GM19438 (cell line): Measurements from ENCODE around the gene YKT6.
"Not testable (repeated sequence)": the region's sequence is repeated elsewhere in the genome, so short reads cannot be mapped to it uniquely, and the experiment has no call there.

Experiments used
- ATAC-seq: cut with Tn5 transposase; IDR thresholded peaks from one replicate; pipeline ENCODE4 v1.9.1; 2021; ENCODE audit warnings: low read depth; ENCODE audit not compliant: unreplicated experiment

The YKT6 gene

GRCh38 chr7:44189993-44190872 is 10.5 kb upstream of the YKT6 start:
- ATAC-seq, result no peak

DNA sequence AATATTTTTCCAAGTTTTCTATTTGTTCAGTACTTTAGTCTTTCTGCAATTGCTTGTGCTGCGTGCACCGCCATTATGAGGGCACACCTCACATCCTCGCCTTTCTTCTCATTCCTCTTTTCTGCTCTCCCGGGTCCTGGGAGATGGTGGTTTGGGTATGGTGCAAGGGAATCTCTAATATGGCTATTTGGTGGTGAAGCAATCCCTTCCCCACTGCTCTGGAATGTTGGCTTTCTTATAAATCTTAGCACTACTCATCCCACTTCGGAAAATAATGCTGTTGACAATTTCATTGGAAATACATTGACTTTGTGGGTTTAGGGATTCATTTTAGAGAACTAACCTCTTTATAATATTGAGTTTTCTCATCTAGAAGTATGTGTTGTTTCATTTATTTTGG is 9.6 kb upstream of the YKT6 start:
- no peak for ATAC-seq

DNA sequence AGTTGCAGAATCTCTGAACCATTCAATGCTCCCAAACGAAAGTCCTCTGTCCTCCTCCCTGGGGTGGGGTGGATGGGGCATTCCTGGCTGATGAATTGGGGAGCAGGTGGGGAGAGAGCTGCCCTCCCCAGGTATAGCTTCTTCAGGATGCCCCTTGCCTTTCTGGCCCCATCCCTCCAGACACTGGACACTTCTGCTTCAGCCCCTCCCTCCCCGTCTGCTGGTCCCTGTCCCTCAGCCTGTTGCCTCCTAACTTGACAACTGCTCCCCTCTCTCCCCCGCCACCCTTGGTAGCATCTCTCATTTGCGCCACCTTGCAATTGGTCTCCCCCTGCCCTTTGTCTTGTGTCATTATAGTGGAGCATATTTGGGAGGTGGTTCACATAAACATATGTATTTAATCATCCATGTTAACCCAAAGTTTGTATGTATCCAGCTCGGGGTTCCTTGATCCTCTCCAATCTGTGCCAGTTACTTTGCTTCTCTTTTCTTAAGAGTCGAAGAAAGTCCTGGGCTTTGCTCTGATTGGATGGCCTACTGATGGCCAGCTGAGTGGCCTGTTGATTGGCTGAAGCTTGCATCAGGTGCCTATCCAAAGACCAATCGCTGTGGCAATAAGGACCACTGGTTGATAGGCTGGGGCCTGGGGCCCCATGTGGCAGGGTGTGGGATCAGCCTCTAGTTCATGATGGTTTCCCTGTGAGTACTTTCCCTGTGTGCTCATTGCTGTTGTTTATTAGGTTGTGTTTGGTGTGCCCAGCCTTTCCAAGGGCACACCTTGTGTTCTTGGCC is 7.6 kb upstream of the YKT6 start:
- no peak for ATAC-seq

GRCh38 chr7:44194069-44194468 is 6.7 kb upstream of the YKT6 start:
- ATAC-seq, result no peak

DNA sequence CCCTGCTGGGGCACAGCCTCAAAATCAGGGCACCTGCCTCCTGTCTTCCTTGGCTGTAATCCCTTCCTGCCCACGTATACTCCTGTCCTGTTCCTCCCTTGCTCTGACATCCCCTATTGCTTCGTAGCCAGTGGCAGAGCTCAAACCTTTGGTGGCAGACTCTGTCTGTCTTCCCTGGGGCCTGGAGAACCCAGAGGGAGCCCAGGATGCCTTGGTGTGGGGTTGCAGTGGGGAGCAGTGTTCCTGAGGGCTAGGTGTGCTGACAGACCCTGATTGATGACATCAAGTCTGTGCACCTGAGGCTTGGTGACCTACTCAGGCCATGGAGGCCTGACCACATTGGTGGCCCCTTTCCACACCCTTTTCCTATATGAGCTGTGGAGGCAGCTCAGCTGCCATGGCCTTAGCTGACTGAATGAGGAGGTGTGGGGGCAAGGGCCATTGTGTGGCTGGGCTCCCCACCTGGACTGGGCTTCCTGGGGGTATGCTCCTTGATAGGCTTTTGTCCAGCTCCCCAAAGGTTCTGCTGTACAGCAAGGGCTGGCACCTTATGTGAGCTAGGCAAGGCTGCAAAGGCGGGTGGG is 6.1 kb upstream of the YKT6 start:
- ATAC-seq, result no peak

DNA sequence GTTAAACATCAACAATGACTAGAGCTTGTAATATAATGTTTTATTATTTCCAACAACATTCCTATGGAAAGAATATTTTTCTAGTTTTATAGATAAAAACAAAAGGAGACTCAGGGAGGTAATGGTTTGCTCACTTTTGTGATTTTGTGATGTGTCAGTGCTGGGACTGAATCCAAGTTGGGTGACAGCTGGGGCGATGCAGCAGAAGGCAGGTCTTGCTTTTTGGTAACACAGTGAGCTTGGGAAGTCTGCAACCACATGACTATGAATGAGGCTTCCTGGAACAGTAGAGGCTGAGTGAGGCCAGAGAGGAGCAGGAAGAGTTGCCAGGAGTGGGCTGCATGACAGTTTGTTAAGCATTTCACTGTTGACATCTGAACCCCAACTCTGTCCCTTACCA is 4.9 kb upstream of the YKT6 start:
- ATAC-seq, result no peak

GRCh38 chr7:44196450-44196872 is 4.3 kb upstream of the YKT6 start:
- ATAC-seq, result peak; percentile 39

DNA sequence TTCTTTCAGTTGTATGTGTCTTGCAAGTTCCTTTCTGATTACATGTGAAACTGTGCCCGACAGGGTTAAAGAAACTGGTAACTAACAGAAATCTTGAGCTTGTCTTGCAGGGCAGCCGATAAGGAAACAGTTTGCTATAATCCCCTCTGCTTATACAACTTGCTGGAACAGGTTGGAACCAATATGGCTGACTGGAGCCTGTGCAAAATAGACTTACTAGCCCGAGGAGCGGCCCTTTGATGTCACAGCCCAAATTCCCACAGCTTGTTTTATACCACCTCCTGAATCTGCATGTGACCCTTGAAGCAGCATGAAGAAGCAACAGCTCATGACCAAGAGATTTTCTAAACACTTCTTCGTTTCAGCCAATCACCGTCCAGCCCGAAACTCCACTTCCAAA is 3.3 kb upstream of the YKT6 start:
- no peak for ATAC-seq

DNA sequence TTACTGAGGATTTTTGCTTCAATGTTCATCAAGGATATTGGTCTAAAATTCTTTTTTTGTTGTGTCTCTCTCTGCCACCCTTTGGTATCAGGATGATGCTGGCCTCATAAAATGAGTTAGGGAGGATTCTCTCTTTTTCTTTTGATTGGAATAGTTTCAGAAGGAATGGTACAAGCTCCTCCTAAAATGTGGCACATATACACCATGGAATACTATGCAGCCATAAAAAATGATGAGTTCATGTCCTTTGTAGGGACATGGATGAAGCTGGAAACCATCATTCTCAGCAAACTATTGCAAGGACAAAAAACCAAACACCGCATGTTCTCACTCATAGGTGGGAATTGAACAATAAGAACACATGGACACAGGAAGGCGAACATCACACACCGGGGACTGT is 615 bp upstream of the YKT6 start:
- not testable (repeated sequence) for ATAC-seq

DNA sequence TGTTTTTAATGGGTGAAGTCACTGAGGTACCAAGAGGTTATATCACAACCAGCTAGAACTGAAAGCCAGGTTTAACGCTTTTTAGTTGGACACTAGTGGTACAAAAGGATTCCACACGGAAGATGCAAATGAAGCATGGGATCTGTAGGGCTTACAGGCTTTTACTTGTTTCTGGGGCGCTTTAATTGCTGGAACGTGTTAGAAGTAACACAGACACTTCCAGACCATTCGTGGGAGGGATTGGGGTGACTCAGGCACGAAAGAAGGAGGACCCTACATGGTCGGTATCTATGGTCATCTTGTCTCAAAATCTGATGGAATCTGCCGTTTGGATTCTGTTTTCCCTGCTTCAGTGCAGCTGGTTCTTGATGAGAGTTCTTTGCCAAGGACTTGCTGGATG is 1.0 kb downstream of the YKT6 start:
- no peak for ATAC-seq

GRCh38 chr7:44206008-44206407 is 5.2 kb downstream of the YKT6 start:
- ATAC-seq, result no peak

DNA sequence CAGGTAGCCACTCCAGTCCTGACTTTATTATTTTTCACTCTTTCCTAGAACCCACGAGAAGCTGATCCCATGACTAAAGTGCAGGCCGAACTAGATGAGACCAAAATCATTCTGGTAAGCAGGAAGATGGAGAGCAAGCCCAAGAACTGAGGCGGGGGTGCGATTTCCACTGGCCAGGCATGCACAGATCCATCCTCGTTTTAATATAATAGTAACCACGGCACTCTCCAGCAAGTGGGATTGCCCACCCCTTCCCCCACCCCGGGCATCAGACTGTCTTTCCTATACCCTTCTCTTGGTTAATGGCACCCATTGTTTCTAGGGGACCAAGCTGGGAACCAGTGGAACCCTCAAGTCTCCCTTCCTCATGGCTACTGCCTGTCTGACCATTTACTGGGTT is 7.3 kb downstream of the YKT6 start:
- ATAC-seq, result no peak

- ATAC-seq, result no peak
Observed at GRCh38 chr7:44210107-44210506, 9.3 kb downstream of the YKT6 start.

- ATAC-seq, result no peak
Observed at GRCh38 chr7:44211126-44211675, 10.4 kb downstream of the YKT6 start.

- ATAC-seq, result no peak
Observed at GRCh38 chr7:44212018-44212417, 11.2 kb downstream of the YKT6 start.

GRCh38 chr7:44212581-44213184 is 11.9 kb downstream of the YKT6 start:
- ATAC-seq, result no peak

DNA sequence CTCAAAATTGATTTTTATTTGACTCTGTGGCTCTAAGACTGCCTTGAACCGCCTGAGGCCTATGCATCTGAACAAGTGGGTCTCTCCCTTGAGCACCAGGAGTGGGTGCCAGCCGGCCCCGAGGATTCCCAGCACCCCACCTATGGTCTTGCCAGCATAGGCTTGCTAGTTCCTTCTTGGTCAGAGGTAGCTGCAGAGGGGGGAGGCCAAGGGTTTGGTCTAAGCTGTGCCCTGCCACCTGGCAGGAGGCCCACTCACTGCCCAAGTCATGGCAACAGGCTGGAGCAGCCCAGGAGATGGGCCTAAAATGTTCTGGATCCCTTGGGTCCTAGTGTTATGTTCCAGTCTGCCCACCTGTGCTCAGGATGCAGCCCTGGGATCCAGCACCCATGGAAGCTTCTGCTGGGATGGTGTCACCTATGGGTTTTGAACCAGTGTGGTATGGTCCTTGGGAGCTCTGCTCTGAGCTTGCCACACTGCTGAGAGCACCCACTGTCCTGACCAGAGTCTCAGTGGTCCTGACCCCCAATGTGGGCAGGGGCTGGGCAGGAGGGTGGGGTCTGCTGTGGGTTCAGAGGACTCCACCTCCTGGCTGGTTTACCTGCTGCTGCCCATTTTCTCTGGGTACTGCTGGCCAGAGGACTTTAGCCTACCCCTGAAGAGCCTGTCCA is 12.6 kb downstream of the YKT6 start:
- ATAC-seq, result no peak

GRCh38 chr7:44213877-44214388 is 13.2 kb downstream of the YKT6 start:
- ATAC-seq, result no peak

DNA sequence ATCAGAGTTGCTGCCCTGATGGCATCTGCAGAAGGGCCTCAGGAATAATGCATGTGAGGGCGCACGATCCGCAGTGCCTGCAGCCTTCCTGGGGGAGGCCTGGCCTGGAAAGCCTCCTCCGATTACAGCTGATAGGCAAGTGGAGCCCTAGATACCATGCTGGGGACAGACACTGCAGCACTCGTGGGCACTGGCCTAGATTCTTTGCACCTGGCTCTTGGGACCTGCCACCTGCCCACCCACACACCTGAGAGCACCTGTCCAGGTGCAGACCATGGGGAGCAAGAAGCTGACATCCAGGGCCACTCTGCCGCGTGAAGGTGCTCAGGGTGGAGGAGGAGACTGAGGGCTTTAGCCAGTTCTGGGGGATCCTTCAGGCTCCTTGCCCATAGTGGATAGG is 14.8 kb downstream of the YKT6 start:
- ATAC-seq, result no peak

DNA sequence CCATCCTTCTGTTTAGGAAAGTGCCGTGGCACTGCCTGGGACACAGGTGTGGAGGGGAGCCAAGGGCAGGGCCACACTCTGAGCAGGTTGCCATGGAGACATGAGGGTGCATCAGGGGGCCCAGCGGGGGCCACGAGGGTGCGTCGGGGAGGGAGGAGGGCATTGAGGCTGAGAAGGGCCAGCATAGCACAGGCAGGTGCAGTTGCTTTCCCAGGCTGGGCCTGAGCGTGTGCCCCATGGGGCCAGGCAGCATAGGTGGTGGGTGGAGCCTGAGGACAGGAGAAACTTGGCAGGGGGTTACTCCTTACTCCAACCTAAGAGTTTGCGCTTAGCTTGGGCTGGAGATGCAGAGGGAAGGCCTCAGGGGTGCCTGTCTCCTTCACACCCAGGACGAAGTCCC is 15.2 kb downstream of the YKT6 start:
- ATAC-seq, result no peak
